ENCODE measurements around the gene KRT31. TPM values are rescaled to one million over a fixed set of nuclear protein-coding genes. Genes with fewer than 3 reads are reported as not detected.
"Not testable (repeated sequence)": the region's sequence is repeated elsewhere in the genome, so short reads cannot be mapped to it uniquely, and the experiment has no call there.

KRT31 gene
- total and polyA plus RNA-seq, 8 donors: not detected

- no peaks in the 10 kb centered on the region for H3K9me3 ChIP-seq
- no peak for TF ChIP-seq CTCF (IDR thresholded peaks at IDR 0.05)
- H3K4me3 ChIP-seq: no peak overlapping the region
- no peak overlapping the region for H3K27ac ChIP-seq
- intact Hi-C loops (cut with DNase I): no loop called here
- no peaks in the 10 kb centered on the region for H3K36me3 ChIP-seq
- ATAC-seq: no peak
- no peaks in the 10 kb centered on the region for H3K4me1 ChIP-seq
- DNase-seq: no peak
- H3K27me3 ChIP-seq: peaks cover 3 to 4% of the 10 kb centered on the region in 2 donors
Measured at GRCh38 chr17:41434005-41434404, 36.6 kb upstream of the KRT31 start.

GRCh38 chr17:41433586-41433985 lies 36.2 kb upstream of the KRT31 start:
- Histone ChIP-seq H3K27me3 (peaks cover 3 to 4% of the 10 kb centered on the region in 2 donors), H3K36me3 (no peaks in the 10 kb centered on the region), H3K4me3 (no peak overlapping the region), H3K4me1 (no peaks in the 10 kb centered on the region), H3K27ac (no peak overlapping the region), H3K9me3 (no peaks in the 10 kb centered on the region)
- DNase-seq: no peak
- no peak for ATAC-seq
- intact Hi-C loops (cut with DNase I): no loop called here
- no peak for TF ChIP-seq CTCF (IDR thresholded peaks at IDR 0.05)

- ATAC-seq; H3K4me3 ChIP-seq; H3K27me3 ChIP-seq; H3K27ac ChIP-seq; H3K36me3 ChIP-seq; H3K4me1 ChIP-seq; intact Hi-C loops (cut with DNase I); DNase-seq; H3K9me3 ChIP-seq: not testable (repeated sequence)
Measured at GRCh38 chr17:41430376-41430775, 33.0 kb upstream of the KRT31 start.

- Histone ChIP-seq H3K27ac (no peak overlapping the region), H3K4me1 (no peaks in the 10 kb centered on the region), H3K27me3 (peaks cover 0 to 4% of the 10 kb centered on the region in 2 donors), H3K36me3 (no peaks in the 10 kb centered on the region), H3K4me3 (no peak overlapping the region), H3K9me3 (no peaks in the 10 kb centered on the region)
- ATAC-seq: no peak
- no peak for DNase-seq
- TF ChIP-seq CTCF (IDR thresholded peaks at IDR 0.05): no peak
- intact Hi-C loops (cut with DNase I): no loop called here
Measured at GRCh38 chr17:41429667-41430066, 32.3 kb upstream of the KRT31 start.

- no peak for DNase-seq
- no peak overlapping the region for H3K27ac ChIP-seq
- H3K27me3 ChIP-seq: peaks cover 0 to 4% of the 10 kb centered on the region in 2 donors
- no peaks in the 10 kb centered on the region for H3K36me3 ChIP-seq
- H3K9me3 ChIP-seq: no peaks in the 10 kb centered on the region
- ATAC-seq: no peak
- intact Hi-C loops (cut with DNase I): no loop called here
- TF ChIP-seq CTCF (IDR thresholded peaks at IDR 0.05): no peak
- H3K4me1 ChIP-seq: no peaks in the 10 kb centered on the region
- no peak overlapping the region for H3K4me3 ChIP-seq
Measured at GRCh38 chr17:41428591-41429291, 31.3 kb upstream of the KRT31 start.

GRCh38 chr17:41424111-41424635 lies 26.8 kb upstream of the KRT31 start, which contains the start of gene KRT37:
KRT37 (minus strand) TSS chr17:41424585; CDS start chr17:41424523, 62 bp downstream.
- no peak within 1 kb of the TSS for H3K27ac ChIP-seq
- no peaks in the 10 kb centered on the region for H3K4me1 ChIP-seq
- no peaks in the 10 kb centered on the region for H3K36me3 ChIP-seq
- no peak for TF ChIP-seq CTCF (IDR thresholded peaks at IDR 0.05)
- ATAC-seq: no peak
- intact Hi-C loops (cut with DNase I): no loop called here
- H3K9me3 ChIP-seq: no peaks in the 10 kb centered on the region
- no peaks in the 10 kb centered on the region for H3K27me3 ChIP-seq
- no peak for DNase-seq
- H3K4me3 ChIP-seq: no peak within 1 kb of the TSS

- H3K4me3 ChIP-seq; DNase-seq; H3K4me1 ChIP-seq; H3K27me3 ChIP-seq; H3K9me3 ChIP-seq; H3K36me3 ChIP-seq; ATAC-seq; H3K27ac ChIP-seq; intact Hi-C loops (cut with DNase I): not testable (repeated sequence)
Measured at GRCh38 chr17:41422586-41422985, 25.2 kb upstream of the KRT31 start.

Measured in left lung (tissue), 10 donors.